H9 (cell line): ENCODE measurements around the gene CD52. TPM values are rescaled to one million over a fixed set of nuclear protein-coding genes. Genes with fewer than 3 reads are reported as not detected.

Experiments
- DNase-seq: peaks from one replicate; pipeline ENCODE4 v3.0.0-alpha.2; 2017
- H2AFZ ChIP-seq: one replicate; pipeline ENCODE4 v1.6.1; 2013; ENCODE audit warnings: mild to moderate bottlenecking, low read length, control low read depth, moderate library complexity
- H2AK5ac ChIP-seq: 2 replicates; pipeline ENCODE4 v1.6.1; 2013; ENCODE audit warnings: low read length, control low read depth, mixed read lengths; ENCODE audit not compliant: insufficient read length
- H2BK120ac ChIP-seq: one replicate; pipeline ENCODE4 v1.6.1; 2013; ENCODE audit warnings: low read depth, mild to moderate bottlenecking, low read length, control low read depth, inconsistent platforms; ENCODE audit not compliant: poor library complexity, severe bottlenecking
- H2BK12ac ChIP-seq: 2 replicates; pipeline ENCODE4 v1.6.1; 2013; ENCODE audit warnings: low read length, control low read depth, mixed read lengths, low read depth; ENCODE audit not compliant: insufficient read length
- H2BK15ac ChIP-seq: 2 replicates; pipeline ENCODE4 v1.6.1; 2013; ENCODE audit warnings: low read depth, low read length, control low read depth
- H2BK20ac ChIP-seq: one replicate; pipeline ENCODE4 v1.6.1; 2013; ENCODE audit warnings: low read depth, mild to moderate bottlenecking, low read length, control low read depth, inconsistent platforms; ENCODE audit not compliant: poor library complexity, severe bottlenecking
- H2BK5ac ChIP-seq: 2 replicates; pipeline ENCODE4 v1.6.1; 2013; ENCODE audit warnings: low read length, control low read depth, mixed read lengths; ENCODE audit not compliant: insufficient read length
- H3K14ac ChIP-seq: 2 replicates; pipeline ENCODE4 v1.6.1; 2013; ENCODE audit warnings: low read length, control low read depth; ENCODE audit not compliant: insufficient read depth
- H3K18ac ChIP-seq: 2 replicates; pipeline ENCODE4 v1.6.1; 2013; ENCODE audit warnings: low read depth, mild to moderate bottlenecking, mixed read lengths, low read length, control low read depth; ENCODE audit not compliant: insufficient read length
- H3K23ac ChIP-seq: 2 replicates; pipeline ENCODE4 v1.6.1; 2013; ENCODE audit warnings: low read length, control low read depth, mixed read lengths, low read depth; ENCODE audit not compliant: insufficient read length
- H3K23me2 ChIP-seq: 2 replicates; pipeline ENCODE4 v1.6.1; 2013; ENCODE audit warnings: low read depth, mild to moderate bottlenecking, mixed read lengths, low read length, control low read depth; ENCODE audit not compliant: insufficient read length, poor library complexity, severe bottlenecking
- H3K27ac ChIP-seq: 2 replicates; pipeline ENCODE4 v1.5.1; 2013; ENCODE audit warnings: low read length, control low read depth, mixed read lengths, low read depth; ENCODE audit not compliant: insufficient read length
- H3K27me3 ChIP-seq: 2 replicates; pipeline ENCODE4 v1.6.1; 2013; ENCODE audit warnings: low read length, control low read depth, inconsistent platforms; ENCODE audit not compliant: insufficient read depth
- H3K4ac ChIP-seq: 2 replicates; pipeline ENCODE4 v1.6.1; 2013; ENCODE audit warnings: low read depth, mild to moderate bottlenecking, control low read depth, inconsistent platforms, low read length, moderate library complexity
- H3K4me1 ChIP-seq: 2 replicates; pipeline ENCODE4 v1.6.1; 2013; ENCODE audit warnings: low read length, control low read depth, inconsistent platforms; ENCODE audit not compliant: insufficient read depth
- H3K4me2 ChIP-seq: 2 replicates; pipeline ENCODE4 v1.6.1; 2013; ENCODE audit warnings: low read length, control low read depth, mixed read lengths; ENCODE audit not compliant: insufficient read length, insufficient read depth
- H3K56ac ChIP-seq: 2 replicates; pipeline ENCODE4 v1.6.1; 2013; ENCODE audit warnings: low read depth, mild to moderate bottlenecking, mixed read lengths, low read length, control low read depth; ENCODE audit not compliant: insufficient read length
- H3K79me1 ChIP-seq: 2 replicates; pipeline ENCODE4 v1.6.1; 2013; ENCODE audit warnings: low read depth, mild to moderate bottlenecking, moderate library complexity, low read length, control low read depth, inconsistent platforms; ENCODE audit not compliant: insufficient read depth, poor library complexity, severe bottlenecking
- H3K79me2 ChIP-seq: 2 replicates; pipeline ENCODE4 v1.6.1; 2013; ENCODE audit warnings: low read length, control low read depth, inconsistent platforms; ENCODE audit not compliant: insufficient read depth
- H3K9ac ChIP-seq: 2 replicates; pipeline ENCODE4 v1.6.1; 2013; ENCODE audit warnings: low read length, control low read depth, mixed read lengths; ENCODE audit not compliant: insufficient read length; ENCODE audit errors: extremely low read depth
- H3K9me3 ChIP-seq: one replicate; pipeline ENCODE4 v1.6.1; 2013; ENCODE audit warnings: low read depth, low read length, inconsistent platforms; ENCODE audit not compliant: control insufficient read depth
- H3T11ph ChIP-seq: one replicate; pipeline ENCODE4 v1.6.1; 2013; ENCODE audit warnings: mild to moderate bottlenecking, low read length, control low read depth, inconsistent platforms
- H4K20me1 ChIP-seq: one replicate; pipeline ENCODE4 v1.6.1; 2013; ENCODE audit not compliant: control insufficient read depth, insufficient read length, insufficient read depth
- H4K5ac ChIP-seq: 2 replicates; pipeline ENCODE4 v1.6.1; 2013; ENCODE audit warnings: low read depth, mild to moderate bottlenecking, mixed read lengths, low read length, control low read depth; ENCODE audit not compliant: insufficient read length
- H4K8ac ChIP-seq: replicated peaks from 2 replicates; pipeline ENCODE4 v1.6.1; 2013; ENCODE audit warnings: low read length, control low read depth, mixed read lengths, low read depth; ENCODE audit not compliant: insufficient read length
- H4K91ac ChIP-seq: 2 replicates; pipeline ENCODE4 v1.6.1; 2013; ENCODE audit warnings: low read depth, mild to moderate bottlenecking, moderate library complexity, mixed read lengths, low read length, control low read depth; ENCODE audit not compliant: insufficient read length
- H3K27ac Mint-ChIP-seq, 3 experiments: 2 replicates in 2 of 3; 3 replicates in 1 of 3; pipeline ENCODE4 v1.8.0; 2020 to 2021; ENCODE audit warnings: mixed read lengths in 3 of 3, mild to moderate bottlenecking in 1 of 3, moderate library complexity in 1 of 3
- H3K27me3 Mint-ChIP-seq: 2 replicates; pipeline ENCODE4 v1.8.0; 2021; ENCODE audit warnings: low read depth, mild to moderate bottlenecking, moderate library complexity, mixed read lengths
- H3K36me3 Mint-ChIP-seq, 3 experiments: 2 replicates in 2 of 3; 3 replicates in 1 of 3; pipeline ENCODE4 v1.8.0; 2020 to 2021; ENCODE audit warnings: low read depth in 3 of 3, mixed read lengths in 3 of 3; ENCODE audit not compliant: insufficient read depth in 1 of 3
- H3K4me1 Mint-ChIP-seq, 2 experiments: 2 replicates each; pipeline ENCODE4 v1.8.0; 2020; ENCODE audit warnings: mixed read lengths in 2 of 2
- H3K4me3 Mint-ChIP-seq, 2 experiments: 2 replicates in 1 of 2; 3 replicates in 1 of 2; pipeline ENCODE4 v1.8.0; 2020 to 2021; ENCODE audit warnings: mild to moderate bottlenecking in 2 of 2, mixed read lengths in 2 of 2, moderate library complexity in 1 of 2
- H3K9me3 Mint-ChIP-seq, 2 experiments: 2 replicates in 1 of 2; 3 replicates in 1 of 2; pipeline ENCODE4 v1.8.0; 2020; ENCODE audit warnings: mild to moderate bottlenecking in 2 of 2, mixed read lengths in 2 of 2, moderate library complexity in 1 of 2
- CTCF ChIP-seq: fragments of 200-600 bp; sonication (generic); conservative IDR thresholded peaks from 3 replicates; pipeline ENCODE4 v1.8.0; 2021; ENCODE audit warnings: antibody characterized with exemption, mild to moderate bottlenecking
- WGBS: extraction: QIAGEN DNeasy Blood & Tissue Kit; methylation state at CpG from one replicate; pipeline ENCODE4 v1.1.7; 2013; ENCODE audit warnings: missing lambda C conversion rate, low lambda C conversion rate, mixed read lengths; ENCODE audit not compliant: insufficient read length; ENCODE audit errors: extremely low coverage; 5-methylcytosine and 5-hydroxymethylcytosine counted together
- total RNA-seq: library from RNA; stranded (reverse); gene quantifications from 2 replicates; pipeline ENCODE4 v1.2.1, GENCODE V29; 2021

The CD52 gene
- total RNA-seq, 1 experiment from 2014 or later = 4.1 TPM

- peaks cover 10 to 17% of the 10 kb centered on the region in 2 experiments for H3K4me1 Mint-ChIP-seq
- H3K4me1 ChIP-seq = no peaks in the 10 kb centered on the region
Measured at GRCh38 chr1:26323382-26323781, 5.6 kb downstream of the CD52 start.

More at GRCh38 chr1:26323382-26323781, 5.6 kb downstream of the CD52 start:
- Histone ChIP-seq H3K9me3 (no peaks in the 10 kb centered on the region), H2AFZ (no peak overlapping the region), H2BK5ac (no peak overlapping the region), H3K23me2 (no peaks in the 10 kb centered on the region), H2AK5ac (no peak overlapping the region), H3K4me2 (no peak overlapping the region), H3K23ac (no peak overlapping the region), H3K27ac (no peak overlapping the region), H2BK120ac (no peak overlapping the region), H3K9ac (no peak overlapping the region), H3K14ac (no peak overlapping the region), H3T11ph (no peak overlapping the region), H3K79me2 (no peaks in the 10 kb centered on the region), H4K91ac (no peak overlapping the region), H3K56ac (no peak overlapping the region), H4K8ac (no peak overlapping the region), H2BK12ac (no peak overlapping the region), H2BK15ac (no peak overlapping the region), H2BK20ac (no peak overlapping the region), H4K5ac (no peak overlapping the region), H3K27me3 (no peaks in the 10 kb centered on the region), H3K4ac (no peak overlapping the region), H3K18ac (no peak overlapping the region), H3K79me1 (no peaks in the 10 kb centered on the region), H4K20me1 (no peaks in the 10 kb centered on the region)
- Mint-ChIP-seq H3K27me3 (no peaks in the 10 kb centered on the region), H3K36me3 (peaks cover 16 to 52% (median 37%) of the 10 kb centered on the region in 3 experiments; a peak in 6 of 7 replicates), H3K4me3 (no peak overlapping the region), H3K9me3 (no peaks in the 10 kb centered on the region), H3K27ac (no peak overlapping the region)
- no CpG with 5 or more reads among the region's 2 CpGs for WGBS
- no peak for TF ChIP-seq CTCF
- DNase-seq = no peak
